Inferior parietal cortex (tissue), 1 donor: Measurements from ENCODE around the gene FSD2.

Experiments
- DNase-seq: peaks from one replicate; pipeline ENCODE4 v3.0.0-alpha.2; 2016; ENCODE audit errors: extremely low spot score

The FSD2 gene

GRCh38 chr15:82805994-82806406 is at the start of gene FSD2:
Gene FSD2 (minus strand): TSS chr15:82806069. CDS start chr15:82787390, 18,679 bp downstream.
- DNase-seq = no peak

- no peak for DNase-seq
Measured at GRCh38 chr15:82854554-82854953, 48.7 kb upstream of the FSD2 start.

GRCh38 chr15:82852941-82853561 is 47.2 kb upstream of the FSD2 start:
- DNase-seq = no peak

GRCh38 chr15:82851981-82852511 is 46.2 kb upstream of the FSD2 start:
- no peak for DNase-seq

GRCh38 chr15:82851306-82851850 is 45.5 kb upstream of the FSD2 start:
- DNase-seq = no peak

- DNase-seq = no peak
Measured at GRCh38 chr15:82850731-82851130, 44.9 kb upstream of the FSD2 start.

- peak; percentile 77 for DNase-seq
Measured at GRCh38 chr15:82849556-82850512, 44.0 kb upstream of the FSD2 start.

GRCh38 chr15:82848241-82848993 is 42.5 kb upstream of the FSD2 start:
- DNase-seq = no peak

- DNase-seq = no peak
Measured at GRCh38 chr15:82847703-82848102, 41.8 kb upstream of the FSD2 start.

GRCh38 chr15:82846621-82847020 is 40.8 kb upstream of the FSD2 start:
- no peak for DNase-seq

GRCh38 chr15:82845686-82846085 is 39.8 kb upstream of the FSD2 start:
- no peak for DNase-seq

- DNase-seq = no peak
Measured at GRCh38 chr15:82843566-82843965, 37.7 kb upstream of the FSD2 start.

- no peak for DNase-seq
Measured at GRCh38 chr15:82840166-82840565, 34.3 kb upstream of the FSD2 start.

GRCh38 chr15:82839136-82839535 is 33.3 kb upstream of the FSD2 start:
- DNase-seq = no peak

GRCh38 chr15:82838096-82838735 is 32.3 kb upstream of the FSD2 start:
- DNase-seq = no peak

- DNase-seq = no peak
Measured at GRCh38 chr15:82835391-82835917, 29.6 kb upstream of the FSD2 start.

- no peak for DNase-seq
Measured at GRCh38 chr15:82833362-82833682, 27.5 kb upstream of the FSD2 start.

- DNase-seq = no peak
Measured at GRCh38 chr15:82832601-82833361, 26.9 kb upstream of the FSD2 start.

- DNase-seq = no peak
Measured at GRCh38 chr15:82831894-82832600, 26.2 kb upstream of the FSD2 start.
